GM18508 (cell line): ENCODE measurements around the gene TMIE.

Experiments used
- ATAC-seq: cut with Tn5 transposase; IDR thresholded peaks from one replicate; pipeline ENCODE4 v1.9.1; 2021; ENCODE audit warnings: moderate number of reproducible peaks; ENCODE audit not compliant: insufficient read depth, unreplicated experiment

Gene TMIE

DNA sequence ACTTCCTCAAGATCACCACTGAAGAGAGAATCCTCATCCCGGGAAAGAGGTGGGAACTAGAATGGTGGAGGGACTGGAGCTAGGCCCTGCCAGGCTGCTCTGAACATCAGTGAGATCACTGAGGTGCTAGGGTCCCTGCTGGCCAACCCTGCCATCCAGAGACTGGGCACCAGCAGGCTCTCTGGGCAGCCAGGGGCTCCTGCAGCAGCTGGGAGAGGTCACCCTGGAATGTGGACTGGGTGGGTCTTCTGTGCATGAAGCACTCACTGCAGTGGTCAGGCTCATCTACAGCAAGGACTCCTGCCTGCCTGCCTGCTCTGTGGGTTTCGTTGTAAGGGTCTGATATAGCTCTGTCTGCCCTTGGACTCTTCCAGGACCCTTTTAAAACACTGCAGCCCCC lies 32.6 kb upstream of the TMIE start:
- no peak for ATAC-seq

DNA sequence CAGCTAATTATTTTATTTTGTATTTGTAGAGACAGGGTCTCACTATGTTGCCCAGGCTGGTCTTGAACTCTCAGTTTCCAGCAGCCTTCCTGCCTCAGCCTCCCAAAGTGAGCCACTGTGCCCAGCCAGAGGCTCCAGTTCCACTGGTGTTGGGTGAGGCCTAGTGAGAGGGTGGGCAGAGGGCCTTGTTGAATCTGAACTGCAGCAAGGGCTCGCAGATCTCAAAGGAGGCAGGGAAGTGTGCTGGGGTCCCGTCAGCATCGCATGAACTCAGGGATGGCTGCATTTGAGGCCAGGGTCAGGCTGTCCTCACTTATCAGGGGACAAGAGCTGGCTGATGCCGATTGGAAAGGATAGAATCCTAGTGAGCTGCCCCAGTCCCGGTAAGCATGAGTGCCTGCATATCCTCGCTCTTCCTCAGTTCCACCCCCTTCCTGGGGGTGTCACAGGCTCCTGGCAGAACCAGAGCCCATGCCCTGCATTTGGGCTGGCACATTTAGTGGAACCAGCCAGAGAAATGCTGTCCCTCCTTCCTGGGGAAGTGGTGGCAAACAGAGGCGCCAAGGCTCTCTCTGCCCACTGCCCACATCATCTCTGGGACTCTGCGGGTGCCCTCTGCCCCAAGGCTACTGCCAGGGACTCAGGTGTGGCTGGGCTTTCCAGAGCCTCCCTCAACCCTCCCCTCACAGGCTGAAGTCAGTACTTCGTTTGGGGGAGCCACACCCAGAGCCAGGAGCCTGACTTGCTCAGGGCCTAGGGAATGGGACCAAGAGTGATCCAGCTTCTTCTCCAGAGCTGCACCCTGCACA lies 31.8 kb upstream of the TMIE start:
- ATAC-seq, result no peak

DNA sequence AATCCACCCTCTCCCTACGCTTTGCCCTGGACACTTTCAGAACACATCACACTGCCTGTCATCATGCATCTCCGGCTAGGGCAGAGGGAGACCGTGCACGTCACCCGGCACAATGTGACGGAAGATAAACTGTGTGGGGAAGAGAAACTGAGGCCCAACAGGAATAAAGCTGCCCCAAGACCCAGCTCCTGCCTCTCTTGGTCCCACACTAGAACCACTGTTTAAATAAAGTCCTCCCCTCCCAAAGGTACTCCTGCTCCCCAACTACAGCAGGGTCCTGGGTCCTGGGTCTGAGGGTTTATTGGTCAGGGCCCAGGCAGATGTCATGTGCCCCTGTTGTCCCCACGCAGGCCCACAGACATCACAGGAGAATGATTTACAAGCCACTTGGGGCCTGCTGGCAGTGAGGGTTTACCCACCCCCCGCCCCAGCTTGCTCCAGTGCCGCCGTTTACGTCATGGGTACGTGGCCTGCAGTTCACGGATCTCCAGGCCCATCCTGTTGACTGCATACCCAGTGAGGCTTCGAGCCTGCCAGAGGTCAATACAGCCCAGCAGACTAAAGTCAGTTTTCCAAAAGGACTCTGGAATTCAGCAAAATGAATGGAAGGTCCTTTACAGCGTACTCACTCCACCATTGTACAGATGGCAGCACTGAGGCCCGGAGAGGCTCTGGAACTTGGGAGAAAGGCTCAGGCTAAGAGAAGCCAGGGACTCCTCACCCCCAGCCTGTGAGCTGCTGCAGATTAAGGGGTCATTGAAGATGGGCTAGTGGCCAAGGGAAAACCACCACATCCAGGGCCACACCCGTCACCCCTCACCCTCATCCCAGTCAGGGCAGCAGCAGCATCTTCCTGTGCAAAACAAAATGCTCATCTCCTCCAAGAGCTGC lies 30.9 kb upstream of the TMIE start:
- ATAC-seq, result no peak

DNA sequence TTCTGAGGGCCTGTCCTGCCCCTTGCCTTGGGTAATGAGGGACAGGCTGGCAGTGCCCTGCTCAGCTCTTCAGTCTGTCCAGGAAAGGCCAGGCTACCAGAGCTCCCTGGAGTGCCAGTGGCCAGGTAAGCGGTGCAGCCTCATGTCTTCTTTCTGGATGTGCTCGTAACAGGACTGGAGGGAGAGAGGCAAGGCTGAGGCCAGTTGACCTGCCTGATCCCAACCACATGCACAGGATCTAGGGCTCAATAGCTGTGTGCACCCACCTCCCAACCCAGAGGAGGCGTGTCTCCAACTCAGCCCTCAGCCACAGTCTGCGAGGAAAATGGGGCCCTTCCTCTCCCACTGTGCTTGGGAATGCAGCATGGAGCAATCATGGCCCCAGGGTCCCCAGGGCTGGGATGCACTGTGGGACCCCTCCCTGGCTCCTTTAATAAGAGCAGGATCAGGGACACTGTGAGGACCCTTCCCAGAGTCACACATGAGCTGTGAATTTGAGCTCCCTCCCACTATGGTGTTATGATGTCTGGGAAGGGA lies 30.2 kb upstream of the TMIE start:
- ATAC-seq, result no peak

DNA sequence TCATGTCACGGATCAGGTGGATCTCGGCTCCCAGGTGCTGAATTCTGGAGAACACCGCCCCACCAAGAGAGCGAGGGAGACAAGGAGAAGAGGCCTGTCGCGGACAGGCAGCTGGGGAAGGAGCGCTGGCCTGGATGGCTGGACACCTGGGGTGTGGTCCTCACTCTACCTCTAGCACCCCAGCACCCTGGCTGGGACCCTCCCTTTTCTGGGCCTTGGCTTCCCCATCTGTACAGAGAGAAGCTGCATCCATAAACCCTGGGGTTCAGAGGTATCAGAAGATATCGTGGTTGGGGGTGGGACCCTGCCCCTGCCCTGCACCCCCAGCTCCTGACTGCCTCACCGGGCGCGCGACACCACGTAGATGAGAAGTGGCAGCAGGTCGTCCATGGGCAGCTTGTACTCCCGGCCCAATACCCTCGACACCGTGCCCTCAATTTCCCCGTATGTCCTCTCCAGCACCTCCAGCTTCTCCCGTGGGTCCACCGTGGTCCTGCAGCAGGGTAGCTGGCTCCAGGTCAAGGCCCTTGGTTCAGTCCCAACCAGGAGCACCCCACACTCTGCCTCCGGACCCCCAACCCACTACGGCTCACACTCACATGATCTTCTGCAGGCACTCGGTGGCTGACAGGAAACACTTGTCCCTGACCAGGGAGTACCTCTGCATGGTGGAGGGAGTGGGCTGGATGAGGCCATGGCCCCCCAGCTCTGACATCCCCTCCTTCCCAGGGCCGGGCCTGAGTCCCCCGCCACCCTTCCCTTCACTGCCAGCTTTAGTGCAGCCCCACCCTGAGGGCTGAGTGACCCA lies 29.4 kb upstream of the TMIE start:
- no peak for ATAC-seq

DNA sequence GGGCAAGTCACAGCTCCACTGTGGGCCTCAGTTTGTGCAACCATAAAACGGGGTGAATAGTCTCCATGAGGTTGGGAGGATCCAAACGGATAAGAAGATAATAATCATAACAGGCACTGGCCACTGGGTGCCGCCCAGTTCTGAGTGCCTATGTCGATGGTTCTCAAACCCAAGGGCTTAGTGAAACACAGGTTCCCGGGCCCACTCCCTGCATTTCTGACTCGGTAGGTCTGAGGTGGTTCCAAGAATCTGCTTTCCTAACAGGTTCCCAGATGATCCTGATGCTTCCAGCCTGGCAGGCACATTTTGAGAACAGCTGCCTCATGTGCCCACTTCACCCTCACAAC lies 28.9 kb upstream of the TMIE start:
- ATAC-seq, result no peak

DNA sequence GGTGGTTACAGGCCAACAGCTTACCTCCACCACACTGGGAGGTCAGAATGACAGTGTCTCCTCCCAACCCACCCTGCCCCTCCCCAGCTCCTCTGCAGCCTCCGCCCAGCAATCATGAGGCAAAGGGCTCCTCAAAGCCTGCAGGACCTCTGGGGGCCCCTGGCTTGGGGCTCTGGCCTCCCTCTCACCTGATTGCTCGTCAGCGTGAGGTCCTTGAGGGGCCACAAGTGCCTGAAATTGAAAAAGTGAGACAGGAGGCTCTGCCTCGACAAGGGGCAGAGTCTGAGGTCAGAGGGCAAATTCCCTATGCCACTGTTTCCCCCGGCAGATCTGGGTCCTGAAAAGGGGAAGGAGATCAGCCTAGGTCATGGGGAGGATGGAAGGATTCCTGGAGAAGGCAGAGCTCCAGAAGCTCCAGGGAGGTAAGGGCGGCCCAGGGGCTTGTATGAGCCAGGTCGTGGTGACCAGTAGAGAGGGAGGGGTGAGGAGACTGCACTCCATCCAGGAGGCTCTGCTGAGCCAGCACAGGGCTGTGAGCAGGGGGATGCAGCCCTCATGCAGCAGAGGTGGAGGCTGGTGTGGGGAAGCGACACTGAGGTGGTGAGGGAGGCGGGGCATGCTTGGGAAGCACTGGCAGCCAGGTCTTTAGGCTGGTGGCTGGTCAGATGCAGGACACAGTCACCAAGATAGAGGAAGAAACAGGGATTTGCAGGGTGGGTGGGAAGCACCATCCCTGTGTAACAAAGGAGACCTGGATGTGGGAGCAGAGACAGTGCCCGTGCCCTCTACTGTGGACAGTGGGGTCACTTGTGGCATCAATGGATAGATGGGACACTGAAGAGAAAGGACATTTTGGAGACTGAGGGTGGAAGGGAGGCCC lies 27.8 kb upstream of the TMIE start:
- ATAC-seq, result no peak

DNA sequence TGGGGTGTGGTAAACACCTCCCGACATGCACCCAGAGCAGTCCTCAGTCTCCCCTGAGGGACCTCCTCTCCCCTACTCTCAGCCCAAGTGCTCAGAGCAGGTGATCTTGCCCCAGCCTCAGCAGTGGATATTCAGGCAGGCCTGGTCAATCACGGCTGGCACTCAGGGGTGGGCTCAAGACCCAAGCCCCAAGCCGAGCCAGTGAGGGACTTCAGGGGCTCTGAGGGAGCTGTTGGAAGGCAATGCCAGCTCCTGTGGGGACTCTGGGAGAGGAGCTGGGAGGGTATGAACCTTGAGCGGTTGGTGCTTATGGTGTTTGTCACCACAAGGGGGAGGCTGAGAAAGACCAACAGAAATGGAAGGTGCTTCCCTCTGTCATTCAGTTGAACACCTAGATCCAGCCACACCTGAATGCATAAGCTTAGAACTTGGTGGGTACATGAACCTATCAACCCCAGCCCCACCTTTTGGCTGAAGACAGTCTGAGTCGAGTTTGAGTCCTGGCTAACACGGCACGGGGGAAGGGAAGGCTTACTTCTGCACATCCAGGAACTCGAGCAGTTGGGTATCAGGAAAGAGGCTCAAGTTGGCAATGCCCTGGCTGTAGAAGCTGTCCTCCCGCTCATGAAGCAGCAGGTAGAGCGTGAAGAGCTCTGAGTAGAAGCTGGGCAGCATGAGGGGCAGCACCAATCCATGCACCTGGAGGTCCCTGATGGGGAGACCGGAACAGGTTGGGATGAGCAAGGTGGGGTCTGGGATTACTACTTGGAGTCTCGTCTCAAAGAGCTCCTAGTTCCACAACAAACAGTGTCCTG lies 27.0 kb upstream of the TMIE start:
- no peak for ATAC-seq

DNA sequence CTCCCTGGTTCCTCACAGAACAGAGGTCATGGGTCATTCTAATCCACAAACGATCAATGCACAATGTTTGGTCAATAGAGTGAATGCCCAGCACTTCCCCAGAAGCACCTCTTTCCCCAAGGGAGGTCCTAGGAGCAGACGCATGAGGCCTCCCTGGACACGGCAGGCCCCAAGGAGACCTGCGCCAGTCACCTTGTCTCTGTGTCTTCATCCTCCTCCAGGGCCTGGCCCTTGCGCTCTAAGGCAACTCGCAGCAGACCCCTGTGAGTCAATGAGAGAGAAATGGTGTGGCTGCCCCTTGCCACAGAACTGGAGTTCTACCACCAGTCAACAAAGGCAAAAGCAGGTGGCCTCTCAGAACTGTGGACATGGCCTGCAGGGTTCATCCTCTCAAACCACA lies 25.8 kb upstream of the TMIE start:
- no peak for ATAC-seq

DNA sequence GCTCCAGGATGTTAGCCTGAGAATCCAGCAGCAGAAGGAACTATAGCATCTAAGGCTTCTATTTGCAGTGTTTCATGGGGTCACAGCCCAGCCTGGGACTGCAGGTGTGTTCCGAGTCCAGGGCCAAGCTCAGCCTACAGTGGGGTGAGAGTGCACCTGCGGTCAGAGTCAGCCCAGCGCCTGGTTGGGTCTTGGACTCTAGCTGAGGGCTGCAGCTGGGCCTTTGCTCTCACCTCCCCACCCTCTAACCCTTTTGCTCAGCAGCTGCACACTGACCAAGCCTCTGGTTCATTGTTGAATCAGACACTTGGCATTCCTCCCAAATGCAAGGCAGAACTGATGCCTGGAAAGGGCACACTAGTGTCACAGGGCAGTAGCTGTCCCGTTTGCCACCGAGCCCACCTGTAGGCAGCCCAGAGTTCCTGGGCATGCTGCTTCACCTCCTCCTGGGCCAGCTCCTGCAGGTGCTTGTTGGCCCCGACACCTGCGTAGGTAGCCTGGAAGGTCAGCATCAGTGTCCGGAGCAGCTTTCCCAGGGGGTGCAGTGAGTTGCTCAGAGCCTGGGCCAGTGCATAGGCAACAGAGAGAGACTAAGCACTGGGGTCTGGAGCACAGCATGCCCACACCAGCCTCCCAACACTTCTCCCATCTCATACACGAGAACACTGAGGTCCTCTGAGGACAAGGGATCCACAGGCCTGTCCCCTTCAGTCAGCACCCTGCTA lies 25.2 kb upstream of the TMIE start:
- no peak for ATAC-seq

DNA sequence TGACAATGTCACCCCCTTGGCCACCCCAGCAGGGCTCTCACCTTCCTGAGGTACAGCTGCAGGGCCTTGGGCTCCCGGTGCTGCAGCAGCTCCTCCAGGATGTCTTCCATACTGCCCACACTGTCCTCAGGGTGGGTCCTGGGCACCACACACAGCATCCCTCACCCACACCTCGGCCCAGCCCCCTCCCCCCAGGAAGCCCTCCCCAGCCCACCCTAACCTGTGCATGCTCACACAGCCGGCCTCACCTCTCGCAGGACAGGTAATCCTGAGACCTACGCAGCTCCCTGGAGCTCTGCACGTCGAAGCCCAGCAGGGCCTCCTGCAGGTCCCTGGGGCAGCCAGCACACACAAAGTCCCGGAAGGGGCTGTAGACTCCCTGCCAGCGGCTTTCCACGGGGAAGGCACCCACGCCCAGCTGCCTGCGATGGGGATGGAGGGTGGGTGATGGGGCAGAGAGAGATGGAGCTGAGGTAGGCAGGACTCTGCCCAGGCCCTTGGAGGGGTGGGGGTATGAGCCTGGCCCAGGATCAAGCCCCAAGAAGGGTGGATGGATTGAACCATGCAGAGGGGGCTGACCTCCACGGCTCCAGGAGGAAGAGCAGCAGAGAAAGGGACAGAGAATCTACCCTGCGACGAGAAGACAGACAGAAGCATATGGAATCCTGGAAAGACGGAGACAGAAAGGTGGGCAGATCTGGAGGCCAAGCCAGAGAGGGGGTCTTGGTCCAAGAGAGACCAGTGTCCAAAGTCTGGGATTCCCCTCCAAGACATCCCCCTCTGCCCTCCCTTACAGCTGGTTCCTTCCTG lies 24.4 kb upstream of the TMIE start:
- no peak for ATAC-seq

DNA sequence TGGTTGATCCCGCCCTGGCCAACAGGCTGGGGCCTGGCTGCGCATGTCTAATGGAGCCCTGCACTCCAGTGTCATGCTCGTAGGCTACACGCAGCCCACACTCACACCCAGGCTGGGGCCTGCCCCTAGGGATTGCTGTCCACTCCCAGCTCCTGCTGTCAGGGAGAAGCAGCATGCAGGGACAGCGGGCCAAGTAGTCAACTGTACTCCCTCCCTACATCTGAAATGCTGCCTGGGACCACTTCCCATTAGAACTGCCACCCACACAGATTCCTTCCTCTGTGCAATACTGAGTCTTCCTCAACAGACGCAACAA lies 23.8 kb upstream of the TMIE start:
- no peak for ATAC-seq

DNA sequence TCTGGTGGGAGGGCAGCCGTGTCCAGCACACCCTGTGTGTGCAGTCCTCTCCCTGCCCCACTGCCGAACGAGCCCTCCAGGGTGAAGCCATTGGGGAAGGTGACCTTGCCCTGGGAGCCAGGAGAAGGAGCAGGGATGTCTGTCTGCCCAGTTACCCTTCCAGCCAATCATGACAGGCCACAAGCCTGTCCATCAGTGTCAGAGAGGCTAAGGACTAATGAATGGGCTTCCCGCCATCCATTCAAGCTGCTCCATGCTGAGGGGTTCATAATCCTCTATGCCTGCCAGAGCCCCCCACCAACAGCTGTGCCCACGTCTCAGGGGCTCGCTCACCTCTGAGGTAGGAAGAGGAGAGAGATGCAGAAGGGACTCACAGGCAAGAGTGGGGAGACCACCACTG lies 22.9 kb upstream of the TMIE start:
- no peak for ATAC-seq

DNA sequence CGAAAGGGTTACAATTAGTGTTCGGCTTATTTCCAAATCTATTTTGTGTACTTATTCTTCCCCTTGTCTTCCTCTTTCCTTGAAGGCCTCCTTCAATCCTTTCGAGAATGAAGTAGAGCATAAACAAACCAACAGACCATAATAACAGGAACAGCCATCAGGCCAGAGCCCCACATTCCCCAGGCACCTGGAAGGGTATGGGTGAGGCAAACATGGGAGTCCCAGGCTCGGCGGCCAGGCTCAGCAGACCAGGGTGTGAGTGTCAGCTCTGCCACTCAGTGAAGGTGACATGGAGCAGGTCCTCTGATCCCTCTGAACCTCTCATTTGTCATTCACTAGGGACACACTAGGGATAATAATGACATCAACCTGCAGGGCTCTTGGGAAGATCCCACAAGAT lies 21.5 kb upstream of the TMIE start:
- ATAC-seq, result no peak

DNA sequence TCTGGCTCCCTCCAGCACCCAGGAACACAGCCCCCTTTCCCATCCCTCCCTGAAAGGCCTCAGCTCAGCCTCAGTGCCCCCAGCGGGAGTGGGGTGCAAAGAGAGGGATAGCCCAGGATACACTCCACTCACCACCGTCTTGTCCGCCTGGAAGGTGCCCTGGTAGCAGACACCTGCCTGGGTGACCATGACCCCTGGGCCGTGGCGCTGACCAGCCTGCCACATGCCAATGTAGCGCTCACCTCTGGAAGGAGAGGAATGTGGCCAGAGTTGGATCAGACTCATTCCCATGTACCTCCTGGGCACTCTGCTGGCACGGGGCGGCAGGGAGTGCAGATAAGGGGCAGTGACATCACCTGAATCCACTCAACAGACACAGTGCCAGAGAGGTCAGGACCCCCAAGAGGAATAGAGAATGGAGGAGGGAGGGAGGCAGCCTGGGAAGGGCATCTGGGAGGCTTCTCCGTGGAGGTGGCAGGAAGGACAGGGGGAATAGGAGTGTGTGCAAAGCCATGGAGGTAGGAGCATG lies 20.8 kb upstream of the TMIE start:
- ATAC-seq, result no peak

DNA sequence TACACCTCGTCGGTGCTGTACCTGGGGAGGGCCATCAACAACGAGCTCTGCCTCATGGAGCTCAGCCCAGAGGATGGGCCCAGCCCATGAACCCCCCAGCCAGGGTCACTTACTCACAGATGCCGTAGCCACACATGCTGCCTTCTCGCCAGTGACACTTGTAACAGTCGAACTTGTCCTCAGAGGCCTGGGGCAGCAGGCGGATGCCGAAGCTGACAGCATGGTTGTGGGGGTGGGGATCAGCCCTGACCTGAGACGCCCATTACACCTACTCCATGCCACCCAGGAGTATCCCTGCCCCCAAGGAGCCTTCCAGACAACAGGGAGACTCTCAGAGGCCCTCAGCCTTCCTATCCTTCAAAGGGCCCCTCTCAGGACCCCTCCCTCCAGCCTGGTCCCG lies 19.8 kb upstream of the TMIE start:
- no peak for ATAC-seq

DNA sequence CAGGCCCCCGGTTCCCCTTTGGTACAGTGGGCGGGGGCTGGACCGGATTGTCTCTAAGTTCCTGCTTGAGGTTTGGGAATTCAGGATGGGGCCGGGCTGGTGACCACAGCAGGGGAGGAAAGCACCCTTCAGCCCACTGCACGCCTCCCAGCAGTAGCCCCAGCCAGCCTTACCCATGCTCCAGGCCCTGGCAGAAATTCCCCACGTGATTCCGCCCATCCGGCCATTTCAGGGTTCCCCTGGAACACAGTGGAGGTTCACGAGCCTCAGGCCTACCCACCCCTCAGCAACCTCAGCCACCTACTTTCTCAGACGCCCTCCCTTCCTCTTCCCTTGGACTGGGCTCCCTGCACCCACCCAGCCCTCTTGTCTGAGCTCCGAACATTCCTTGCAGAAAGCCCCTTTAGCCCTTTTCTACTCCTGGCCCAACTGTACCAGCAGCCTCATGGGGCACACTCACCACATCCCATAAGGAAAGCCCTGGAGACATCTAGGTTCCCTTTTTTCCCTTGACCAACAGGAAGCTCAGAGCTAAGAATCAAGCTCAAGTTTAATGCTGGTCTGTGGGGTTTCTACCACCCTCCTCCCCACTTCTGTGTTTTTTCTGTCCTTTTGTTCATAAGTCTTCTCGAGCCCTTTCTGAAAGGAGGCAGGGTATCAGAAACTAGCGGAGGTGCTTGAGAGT lies 19.2 kb upstream of the TMIE start:
- ATAC-seq, result no peak
